IMR-90 (cell line): ENCODE measurements around the gene SLN. TPM values are rescaled to one million over a fixed set of nuclear protein-coding genes. Genes with fewer than 3 reads are reported as not detected.

ENCODE experiments used
- ATAC-seq: fragments of 200-7000 bp; cut with Tn5 transposase; 2 replicates; pipeline ENCODE4 v1.9.1; 2020; ENCODE audit warnings: low read depth, mild to moderate bottlenecking, moderate library complexity
- BruUV-seq: library from RNA; stranded (reverse); fragments of 400-500 nt; replicated peaks from 2 replicates; lab custom pipeline; 2021; lab: Mats Ljungman, UMichigan
- CTCF ChIA-PET: fragments of 300-600 bp; formaldehyde crosslinking; extraction: SDS; loops from one replicate; lab custom pipeline; 2021; ENCODE audit warnings: antibody characterized with exemption; lab: Yijun Ruan, JAX
- POLR2A ChIA-PET: fragments of 300-600 bp; sonication (Branson Sonifier 250); formaldehyde crosslinking; loops from one replicate; lab custom pipeline; 2022; ENCODE audit warnings: antibody characterized with exemption; ENCODE audit not compliant: unreplicated experiment; lab: Charles Lee
- DNase-seq: peaks from one replicate; pipeline ENCODE4 v3.0.0; 2013
- H2AFZ ChIP-seq: replicated peaks from 2 replicates; pipeline ENCODE3; 2013; ENCODE audit warnings: low read length, mild to moderate bottlenecking; ENCODE audit not compliant: poor library complexity
- H2AK5ac ChIP-seq: 2 replicates; pipeline ENCODE4 v1.6.1; 2013; ENCODE audit warnings: low read depth, low read length, inconsistent platforms
- H2AK9ac ChIP-seq: replicated peaks from 2 replicates; pipeline ENCODE3; 2013; ENCODE audit warnings: mild to moderate bottlenecking, low read depth, low read length, moderate library complexity; ENCODE audit not compliant: poor library complexity
- H2BK120ac ChIP-seq: 2 replicates; pipeline ENCODE4 v1.6.1; 2013; ENCODE audit warnings: low read depth, low read length, inconsistent platforms
- H2BK15ac ChIP-seq: 3 replicates; pipeline ENCODE4 v1.6.1; 2013; ENCODE audit warnings: low read depth, low read length, inconsistent platforms
- H2BK20ac ChIP-seq: 2 replicates; pipeline ENCODE4 v1.6.1; 2013; ENCODE audit warnings: low read depth, mild to moderate bottlenecking, inconsistent platforms, low read length, moderate library complexity
- H2BK5ac ChIP-seq: 2 replicates; pipeline ENCODE4 v1.6.1; 2013; ENCODE audit warnings: mild to moderate bottlenecking, low read depth, low read length, inconsistent platforms; ENCODE audit not compliant: poor library complexity, severe bottlenecking
- H3K14ac ChIP-seq: replicated peaks from 2 replicates; pipeline ENCODE4 v1.6.1; 2013; ENCODE audit warnings: low read depth, low read length, inconsistent platforms
- H3K18ac ChIP-seq: 2 replicates; pipeline ENCODE4 v1.6.1; 2013; ENCODE audit warnings: low read depth, low read length, control low read depth
- H3K23ac ChIP-seq: 2 replicates; pipeline ENCODE4 v1.6.1; 2013; ENCODE audit warnings: low read depth, low read length, inconsistent platforms
- H3K27ac ChIP-seq: 2 replicates; pipeline ENCODE4 v1.5.1; 2013; ENCODE audit warnings: mild to moderate bottlenecking, control low read depth, low read length; ENCODE audit not compliant: insufficient read depth
- H3K27me3 ChIP-seq: 2 replicates; pipeline ENCODE4 v1.6.1; 2013; ENCODE audit warnings: low read length; ENCODE audit not compliant: control insufficient read depth, insufficient read depth
- H3K36me3 ChIP-seq: 2 replicates; pipeline ENCODE4 v1.6.1; 2013; ENCODE audit warnings: low read length, mixed read lengths; ENCODE audit not compliant: control insufficient read depth, insufficient read depth
- H3K4ac ChIP-seq: 2 replicates; pipeline ENCODE4 v1.6.1; 2013; ENCODE audit warnings: low read depth, low read length, inconsistent platforms
- H3K4me1 ChIP-seq: 2 replicates; pipeline ENCODE4 v1.6.1; 2013; ENCODE audit warnings: low read length, mixed read lengths; ENCODE audit not compliant: control insufficient read depth, insufficient read depth
- H3K4me2 ChIP-seq: 2 replicates; pipeline ENCODE4 v1.6.1; 2013; ENCODE audit warnings: low read depth, mild to moderate bottlenecking, control low read depth, low read length, moderate library complexity
- H3K4me3 ChIP-seq: 2 replicates; pipeline ENCODE4 v1.5.1; 2013; ENCODE audit warnings: low read depth, mild to moderate bottlenecking, control low read depth, low read length, moderate library complexity; ENCODE audit not compliant: insufficient read depth
- H3K56ac ChIP-seq: 2 replicates; pipeline ENCODE4 v1.6.1; 2013; ENCODE audit warnings: low read length, inconsistent platforms; ENCODE audit not compliant: insufficient read depth; ENCODE audit errors: extremely low read depth
- H3K79me1 ChIP-seq, 2 experiments: 2 replicates each; pipeline ENCODE4 v1.6.1; 2013; ENCODE audit warnings: low read length in 2 of 2, inconsistent platforms in 1 of 2, low read depth in 1 of 2
- H3K9ac ChIP-seq: 2 replicates; pipeline ENCODE4 v1.6.1; 2013; ENCODE audit warnings: low read depth, low read length, control low read depth
- H3K9me1 ChIP-seq: 2 replicates; pipeline ENCODE4 v1.6.1; 2013; ENCODE audit warnings: low read length, inconsistent platforms; ENCODE audit not compliant: insufficient read depth
- H3K9me3 ChIP-seq: 2 replicates; pipeline ENCODE4 v1.6.1; 2013; ENCODE audit warnings: low read length; ENCODE audit not compliant: control insufficient read depth, insufficient read depth
- H4K20me1 ChIP-seq: 2 replicates; pipeline ENCODE4 v1.6.1; 2013; ENCODE audit warnings: low read length, inconsistent platforms; ENCODE audit not compliant: insufficient read depth
- H4K5ac ChIP-seq: 2 replicates; pipeline ENCODE4 v1.6.1; 2013; ENCODE audit warnings: mild to moderate bottlenecking, low read depth, low read length, control low read depth
- H4K8ac ChIP-seq, 2 experiments: 2 replicates each; pipeline ENCODE4 v1.6.1; 2013; ENCODE audit warnings: low read depth in 2 of 2, low read length in 2 of 2, control low read depth in 1 of 2, inconsistent platforms in 1 of 2
- H4K91ac ChIP-seq: 2 replicates; pipeline ENCODE4 v1.6.1; 2013; ENCODE audit warnings: low read depth, low read length, inconsistent platforms; ENCODE audit not compliant: insufficient read depth
- BHLHE40 ChIP-seq: fragments of 150-350 bp; IDR thresholded peaks from 2 replicates; pipeline ENCODE4 v1.6.1; 2016; ENCODE audit warnings: mild to moderate bottlenecking, low read depth, low read length
- CEBPB ChIP-seq: IDR thresholded peaks from 2 replicates; pipeline ENCODE4 v1.6.1; 2012; ENCODE audit warnings: low read depth, low read length, improper control_type of control experiment
- CHD1 ChIP-seq: IDR thresholded peaks from 2 replicates; pipeline ENCODE4 v1.6.1; 2012; ENCODE audit warnings: low read depth, low read length, improper control_type of control experiment
- CTCF ChIP-seq: conservative IDR thresholded peaks from 2 replicates; pipeline ENCODE4 v1.5.1; 2012; ENCODE audit warnings: mild to moderate bottlenecking, low read depth, low read length, improper control_type of control experiment
- ELK1 ChIP-seq: fragments of 150-350 bp; IDR thresholded peaks from 2 replicates; pipeline ENCODE4 v1.6.1; 2016; ENCODE audit warnings: low read depth, mild to moderate bottlenecking, low read length, moderate library complexity, borderline replicate concordance
- FOS ChIP-seq: fragments of 150-350 bp; IDR thresholded peaks from 2 replicates; pipeline ENCODE4 v1.6.1; 2016; ENCODE audit warnings: low read depth, low read length
- MAFK ChIP-seq: IDR thresholded peaks from 2 replicates; pipeline ENCODE4 v1.6.1; 2012; ENCODE audit warnings: low read depth, low read length, improper control_type of control experiment
- MAZ ChIP-seq: IDR thresholded peaks from 2 replicates; pipeline ENCODE4 v1.6.1; 2012; ENCODE audit warnings: low read depth, mild to moderate bottlenecking, low read length, improper control_type of control experiment, moderate library complexity, borderline replicate concordance
- MXI1 ChIP-seq: IDR thresholded peaks from 2 replicates; pipeline ENCODE4 v1.6.1; 2012; ENCODE audit warnings: low read depth, mild to moderate bottlenecking, low read length, moderate library complexity, borderline replicate concordance
- NFE2L2 ChIP-seq: fragments of 150-350 bp; IDR thresholded peaks from 2 replicates; pipeline ENCODE4 v1.6.1; 2016; ENCODE audit warnings: low read depth, mild to moderate bottlenecking, low read length
- RAD21 ChIP-seq: IDR thresholded peaks from 2 replicates; pipeline ENCODE4 v1.6.1; 2012; ENCODE audit warnings: low read length, improper control_type of control experiment
- RCOR1 ChIP-seq: IDR thresholded peaks from 2 replicates; pipeline ENCODE4 v1.6.1; 2012; ENCODE audit warnings: mild to moderate bottlenecking, low read length, improper control_type of control experiment; ENCODE audit not compliant: insufficient replicate concordance
- RFX5 ChIP-seq: IDR thresholded peaks from 2 replicates; pipeline ENCODE4 v1.8.0; 2012; ENCODE audit warnings: low read depth, mild to moderate bottlenecking, low read length, moderate library complexity
- SMC3 ChIP-seq: fragments of 150-350 bp; IDR thresholded peaks from 2 replicates; pipeline ENCODE4 v1.6.1; 2016; ENCODE audit warnings: low read depth, mild to moderate bottlenecking, antibody characterized with exemption, low read length, moderate library complexity
- USF2 ChIP-seq: fragments of 150-350 bp; IDR thresholded peaks from 2 replicates; pipeline ENCODE4 v1.6.1; 2017; ENCODE audit warnings: mild to moderate bottlenecking, antibody characterized with exemption, low read length, low read depth
- WGBS, 2 experiments: methylation state at CpG; one replicate each; pipeline versions ENCODE4 v1.1.5 to v1.1.7; 2013; ENCODE audit warnings: missing lambda C conversion rate in 2 of 2; ENCODE audit not compliant: insufficient read length in 1 of 2; ENCODE audit errors: extremely low coverage in 2 of 2; 5-methylcytosine and 5-hydroxymethylcytosine counted together
- dilution Hi-C: fragments of 300-500 bp; cut with HindIII; formaldehyde crosslinking; loops from one replicate; pipeline ENCODE4 v1.14.3; 2018; ENCODE audit warnings: low sequenced_read_pairs; ENCODE audit not compliant: unreplicated experiment
- in situ Hi-C: fragments of 300-500 bp; cut with MboI; formaldehyde crosslinking; loops from 3 replicates; pipeline ENCODE4 v1.14.3; 2019; ENCODE audit warnings: low sequenced_read_pairs, inconsistent platforms, mixed read lengths
- intact Hi-C: fragments of 100-400 bp; cut with micrococcal nuclease; formaldehyde crosslinking; loops from 2 replicates; pipeline ENCODE4 v1.10.0; 2022
- polyA plus RNA-seq, 3 experiments: library from polyadenylated mRNA; depleted of rRNA; stranded (reverse); fragments of >200 nt; gene quantifications; 2 replicates each; pipeline ENCODE4 v1.2.3, GENCODE V29; 2012; ENCODE audit warnings: low replicate concordance in 1 of 3
- total RNA-seq: library from RNA; depleted of rRNA; stranded (reverse); fragments of >200 nt; gene quantifications from 2 replicates; pipeline ENCODE4 v1.2.3, GENCODE V29; 2012

SLN gene
- total and polyA plus RNA-seq, 2 of the 4 experiments (the other 2 are of a cell fraction) = not detected

GRCh38 chr11:107666911-107667613, 44.8 kb downstream of the SLN start:
- no peaks in the 10 kb centered on the region for H3K36me3 ChIP-seq
- no peak overlapping the region for H3K4ac ChIP-seq
- ChIA-PET POLR2A (no interaction called here), CTCF (no interaction called here)
- no peak overlapping the region for H2AK9ac ChIP-seq
- no peak overlapping the region for H2BK5ac ChIP-seq
- no peak overlapping the region for H4K91ac ChIP-seq
- no peak for DNase-seq
- H2AK5ac ChIP-seq = no peak overlapping the region
- no peak overlapping the region for H2BK15ac ChIP-seq
- no peak overlapping the region for H2BK20ac ChIP-seq
- no peak overlapping the region for H3K18ac ChIP-seq
- peaks cover 4% of the 10 kb centered on the region for H3K27me3 ChIP-seq
- H3K9me1 ChIP-seq = no peaks in the 10 kb centered on the region
- H2AFZ ChIP-seq = no peak overlapping the region
- in situ Hi-C loops (no loop called here), dilution Hi-C loops (no loop called here), intact Hi-C loops (no loop called here)
- H3K14ac ChIP-seq = no peak overlapping the region
- H3K4me3 ChIP-seq = no peak overlapping the region
- no peak overlapping the region for H4K8ac ChIP-seq
- no peaks in the 10 kb centered on the region for H3K9me3 ChIP-seq
- H3K23ac ChIP-seq = no peak overlapping the region
- H4K5ac ChIP-seq = no peak overlapping the region
- no peaks in the 10 kb centered on the region for H3K79me1 ChIP-seq
- H2BK120ac ChIP-seq = no peak overlapping the region
- H3K27ac ChIP-seq = no peak overlapping the region
- H4K20me1 ChIP-seq = no peaks in the 10 kb centered on the region
- H3K4me2 ChIP-seq = no peak overlapping the region
- TF ChIP-seq CTCF (no peak), CHD1 (no peak), CEBPB (no peak), SMC3 (no peak), MAFK (no peak), MAZ (no peak), BHLHE40 (no peak), USF2 (no peak), RCOR1 (no peak), RAD21 (no peak), MXI1 (no peak), RFX5 (no peak), FOS (no peak), NFE2L2 (no peak), ELK1 (no peak)
- H3K4me1 ChIP-seq = no peaks in the 10 kb centered on the region
- no peak overlapping the region for H3K9ac ChIP-seq
- 33% methylated on average over 1 of the region's 8 CpGs; no CpG with 5 or more reads in 1 of the 2 experiments for WGBS, 2 experiments
- ATAC-seq = no peak
- H3K56ac ChIP-seq = no peak overlapping the region
- no TSS peak for BruUV-seq
